ENCODE results near the gene EGFLAM. TPM values are rescaled to one million over a fixed set of nuclear protein-coding genes. Genes with fewer than 3 reads are reported as not detected.

Gene EGFLAM
- total and polyA plus RNA-seq, 2 donors (not counting 3 experiments of a cell fraction or from before 2014, with no cell fraction given), result 1.2 to 2.7 TPM

DNA sequence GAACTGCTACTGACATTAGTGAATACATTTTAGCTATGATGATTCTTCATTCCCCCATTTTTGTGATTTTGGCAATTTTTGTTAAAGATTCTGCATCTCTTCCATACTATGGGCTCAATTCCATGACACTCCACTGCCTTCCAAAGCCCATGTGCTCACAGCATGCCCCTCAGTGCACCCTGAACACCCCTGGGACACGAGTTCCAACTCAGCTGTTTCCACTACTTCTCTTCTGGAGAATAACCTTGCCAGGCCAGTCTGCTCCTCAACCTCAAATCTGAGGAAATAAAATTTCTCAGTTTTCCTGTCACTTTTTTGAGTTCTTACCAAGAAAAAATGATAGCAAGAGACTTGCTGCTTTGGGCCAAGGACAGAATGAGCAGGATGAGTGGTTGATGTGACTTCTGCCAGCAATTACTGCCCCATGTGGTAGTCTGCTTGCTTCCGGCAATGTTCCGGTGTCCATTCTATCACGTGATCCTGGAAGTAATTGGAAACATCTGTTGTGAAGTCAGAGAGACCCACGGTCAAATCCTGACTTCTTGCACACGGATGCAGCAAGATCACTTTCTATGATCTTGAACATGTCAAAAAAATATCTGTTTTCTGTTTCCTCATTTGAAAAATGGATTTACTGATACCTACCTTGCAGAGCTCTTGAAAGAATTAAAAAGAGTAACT lies 58.3 kb downstream of the EGFLAM start:
- CTCF ChIA-PET, result no interaction called here
- no peak for TF ChIP-seq FOS (IDR thresholded peaks at IDR 0.05; ENCODE audit: borderline replicate concordance, insufficient read depth, low read length)
- Histone ChIP-seq H3K36me3 (ENCODE audit: control insufficient read depth in 2 of 2, extremely low read depth in 1 of 2, insufficient read depth in 2 of 2, low read length in 2 of 2) (no peaks in the 10 kb centered on the region), H3K9ac (replicated peaks; ENCODE audit: extremely low read depth, insufficient read depth, low read length) (no peak overlapping the region), H3K9me1 (replicated peaks; ENCODE audit: control insufficient read depth, extremely low read depth, insufficient read depth, low read length) (no peaks in the 10 kb centered on the region), H3K4me2 (ENCODE audit: insufficient read depth, low read length) (no peak overlapping the region), H3K27ac (ENCODE audit: insufficient read depth, low read depth, low read length) (no peak overlapping the region), H3K4me3 (replicated peaks in 1 of 3; ENCODE audit: insufficient read depth in 1 of 3, low read depth in 1 of 3, low read length in 3 of 3) (no peak overlapping the region), H3K9me3 (replicated peaks; ENCODE audit: control insufficient read depth, insufficient read depth, low read length) (no peaks in the 10 kb centered on the region), H3K79me2 (ENCODE audit: control insufficient read depth, insufficient read depth, low read length) (no peaks in the 10 kb centered on the region), H3K27me3 (ENCODE audit: control insufficient read depth in 2 of 2, insufficient read depth in 2 of 2, low read length in 2 of 2) (peaks cover 0 to 2% of the 10 kb centered on the region in 2 experiments), H2AFZ (ENCODE audit: low read depth, low read length) (no peak overlapping the region), H3K4me1 (ENCODE audit: control insufficient read depth, extremely low read depth, insufficient read depth, low read length) (no peaks in the 10 kb centered on the region), H4K20me1 (replicated peaks; ENCODE audit: control insufficient read depth, extremely low read depth, insufficient read depth, low read length) (no peaks in the 10 kb centered on the region)
- no peak for FAIRE-seq
- no peak for DNase-seq (ENCODE audit: low read depth, low spot score)
- dilution Hi-C loops (cut with MboI; ENCODE audit: extremely low pct_ligation_motif_present, low sequenced_read_pairs), result no loop called here
- POLR2A ChIA-PET, result no interaction called here
- intact Hi-C loops (cut with micrococcal nuclease), result no loop called here
- no TSS peak for BruUV-seq (replicated peaks)

DNA sequence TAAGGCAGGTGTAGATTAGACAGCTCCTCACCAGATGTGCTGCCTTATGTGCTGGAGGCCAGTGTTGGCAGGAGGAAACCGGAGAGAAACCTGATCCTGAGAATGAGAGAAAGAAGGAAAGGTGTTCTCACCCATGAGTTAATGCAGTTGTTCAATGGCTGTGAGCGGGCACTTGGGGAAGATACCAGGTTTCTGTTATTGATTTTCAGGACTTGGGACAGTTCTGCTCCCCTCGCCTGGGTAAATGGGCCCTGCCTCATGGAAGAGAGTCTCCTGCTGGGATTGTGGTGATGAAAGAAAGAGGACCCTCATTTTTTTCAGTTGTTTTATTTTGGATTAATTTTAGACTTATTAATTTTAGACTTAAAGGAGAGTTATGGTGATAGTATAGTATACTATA lies 59.5 kb downstream of the EGFLAM start:
- no peak overlapping the region for H3K27ac ChIP-seq (ENCODE audit: insufficient read depth, low read depth, low read length)

More for the DNA sequence above, 59.5 kb downstream of the EGFLAM start:
- no peak overlapping the region for H3K4me2 ChIP-seq (ENCODE audit: insufficient read depth, low read length)
- FAIRE-seq, result no peak
- ChIA-PET POLR2A (no interaction called here), CTCF (no interaction called here)
- H2AFZ ChIP-seq (ENCODE audit: low read depth, low read length), result no peak overlapping the region
- DNase-seq (ENCODE audit: low read depth, low spot score), result no peak
- intact Hi-C loops (cut with micrococcal nuclease), result no loop called here
- H3K9me3 ChIP-seq (replicated peaks; ENCODE audit: control insufficient read depth, insufficient read depth, low read length), result no peaks in the 10 kb centered on the region
- no peak overlapping the region for H3K4me3 ChIP-seq (replicated peaks in 1 of 3; ENCODE audit: insufficient read depth in 1 of 3, low read depth in 1 of 3, low read length in 3 of 3)
- no peaks in the 10 kb centered on the region for H3K79me2 ChIP-seq (ENCODE audit: control insufficient read depth, insufficient read depth, low read length)
- dilution Hi-C loops (cut with MboI; ENCODE audit: extremely low pct_ligation_motif_present, low sequenced_read_pairs), result no loop called here
- peaks cover 0 to 2% of the 10 kb centered on the region in 2 experiments for H3K27me3 ChIP-seq (ENCODE audit: control insufficient read depth in 2 of 2, insufficient read depth in 2 of 2, low read length in 2 of 2)
- no peaks in the 10 kb centered on the region for H3K36me3 ChIP-seq (ENCODE audit: control insufficient read depth in 2 of 2, extremely low read depth in 1 of 2, insufficient read depth in 2 of 2, low read length in 2 of 2)
- BruUV-seq (replicated peaks), result no TSS peak
- no peak overlapping the region for H3K9ac ChIP-seq (replicated peaks; ENCODE audit: extremely low read depth, insufficient read depth, low read length)
- no peak for TF ChIP-seq POLR2A (IDR thresholded peaks at IDR 0.05; ENCODE audit: low read depth, low read length)
- no peaks in the 10 kb centered on the region for H3K4me1 ChIP-seq (ENCODE audit: control insufficient read depth, extremely low read depth, insufficient read depth, low read length)
- H4K20me1 ChIP-seq (replicated peaks; ENCODE audit: control insufficient read depth, extremely low read depth, insufficient read depth, low read length), result no peaks in the 10 kb centered on the region
- no peaks in the 10 kb centered on the region for H3K9me1 ChIP-seq (replicated peaks; ENCODE audit: control insufficient read depth, extremely low read depth, insufficient read depth, low read length)
